Thyroid gland (tissue), 4 donors: ENCODE measurements around the gene ADRA1B.

Experiments used
- CTCF ChIP-seq, 6 experiments: fragments of 200-600 bp in 3 of 6; fragments of 450-650 bp in 3 of 6; sonication (generic) in 3 of 6; IDR thresholded peaks; one replicate each; pipeline ENCODE4 v1.5.1; 2016 to 2019; ENCODE audit warnings: antibody characterized with exemption in 6 of 6, mild to moderate bottlenecking in 2 of 6, inconsistent platforms in 1 of 6, moderate library complexity in 1 of 6
- POLR2A ChIP-seq, 2 donors: fragments of 450-650 bp; IDR thresholded peaks; one replicate each; pipeline ENCODE4 v1.6.1; 2017; ENCODE audit warnings: antibody characterized with exemption in 2 of 2, mild to moderate bottlenecking in 2 of 2, moderate library complexity in 1 of 2

GRCh38 chr5:159923008-159923407 is 6.7 kb downstream of the ADRA1B start:
- TF ChIP-seq POLR2A (IDR thresholded peaks at IDR 0.05) = no peak
- TF ChIP-seq CTCF (IDR thresholded peaks at IDR 0.05) = no peak
